ENCODE results near the gene ST7. TPM values are rescaled to one million over a fixed set of nuclear protein-coding genes. Genes with fewer than 3 reads are reported as not detected.

ST7 gene
- total and polyA plus RNA-seq, 2 donors (not counting 1 experiment from before 2014, with no cell fraction given) = 2.3 to 4.6 TPM

DNA sequence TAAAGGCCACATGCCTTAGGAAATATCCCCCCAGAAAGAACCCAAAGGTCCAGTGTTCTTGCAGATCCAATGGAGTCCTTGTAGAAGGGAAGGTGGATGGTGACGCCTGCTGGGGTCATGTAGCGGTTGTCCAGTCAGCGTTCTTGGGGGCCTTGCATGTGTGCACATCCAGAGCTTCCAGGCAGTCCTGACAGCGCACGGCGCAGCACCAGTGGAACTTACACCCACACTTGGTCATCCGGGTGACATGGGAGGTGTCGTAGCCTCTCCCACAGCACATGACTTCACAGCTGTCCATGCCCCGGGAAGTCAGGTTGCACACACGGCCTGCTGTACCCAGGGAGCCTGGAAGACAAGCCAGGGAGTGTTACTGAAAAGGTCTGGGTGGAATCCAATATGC, 324.7 kb downstream of the ST7 start:
- WGBS (ENCODE audit: insufficient coverage) = 96% methylated on average over 8 of the region's 10 CpGs
- no peak for DNase-seq
- H3K27me3 Mint-ChIP-seq = peaks cover 2% of the 10 kb centered on the region
- Histone ChIP-seq H3K27me3 (replicated peaks in 1 of 4; ENCODE audit: control extremely low read depth in 1 of 4, control insufficient read depth in 3 of 4, insufficient read depth in 4 of 4, low read length in 3 of 4) (no peaks in the 10 kb centered on the region), H3K9me3 (ENCODE audit: control extremely low read depth in 1 of 3, control insufficient read depth in 2 of 3, insufficient read depth in 1 of 3, low read length in 2 of 3) (peaks cover 0 to 3% (median 0%) of the 10 kb centered on the region in 3 donors), H3K9ac (ENCODE audit: low read length) (no peak overlapping the region), H3K27ac (ENCODE audit: low read length in 2 of 2) (no peak overlapping the region), H3K4me3 (ENCODE audit: control extremely low read depth in 1 of 5, extremely low read depth in 1 of 5, insufficient read depth in 1 of 5, low read depth in 2 of 5, low read length in 4 of 5) (no peak overlapping the region), H3K4me1 (ENCODE audit: control insufficient read depth in 2 of 2, insufficient read depth in 2 of 2, low read length in 2 of 2) (no peaks in the 10 kb centered on the region), H2AFZ (ENCODE audit: insufficient read depth, low read depth, low read length, poor library complexity, severe bottlenecking) (no peak overlapping the region), H3K4me2 (replicated peaks; ENCODE audit: low read depth, low read length, poor library complexity, severe bottlenecking) (no peak overlapping the region), H4K20me1 (ENCODE audit: control insufficient read depth, insufficient read depth, low read length, poor library complexity, severe bottlenecking) (no peaks in the 10 kb centered on the region), H3K36me3 (replicated peaks in 1 of 2; ENCODE audit: control extremely low read depth in 1 of 2, control insufficient read depth in 1 of 2, extremely low read depth in 1 of 2, insufficient read depth in 2 of 2, low read length in 1 of 2) (no peaks in the 10 kb centered on the region), H3K79me2 (ENCODE audit: control insufficient read depth, insufficient read depth, low read length) (no peaks in the 10 kb centered on the region)
- no peak overlapping the region for H3K4me3 Mint-ChIP-seq
- CTCF ChIA-PET = no interaction called here
- no peak overlapping the region for H3K27ac Mint-ChIP-seq
- TF ChIP-seq EZH2 (IDR thresholded peaks at IDR 0.05; ENCODE audit: borderline replicate concordance, insufficient read depth, low read depth, low read length, poor library complexity, severe bottlenecking) = no peak
- TF ChIP-seq, protein P1, sequence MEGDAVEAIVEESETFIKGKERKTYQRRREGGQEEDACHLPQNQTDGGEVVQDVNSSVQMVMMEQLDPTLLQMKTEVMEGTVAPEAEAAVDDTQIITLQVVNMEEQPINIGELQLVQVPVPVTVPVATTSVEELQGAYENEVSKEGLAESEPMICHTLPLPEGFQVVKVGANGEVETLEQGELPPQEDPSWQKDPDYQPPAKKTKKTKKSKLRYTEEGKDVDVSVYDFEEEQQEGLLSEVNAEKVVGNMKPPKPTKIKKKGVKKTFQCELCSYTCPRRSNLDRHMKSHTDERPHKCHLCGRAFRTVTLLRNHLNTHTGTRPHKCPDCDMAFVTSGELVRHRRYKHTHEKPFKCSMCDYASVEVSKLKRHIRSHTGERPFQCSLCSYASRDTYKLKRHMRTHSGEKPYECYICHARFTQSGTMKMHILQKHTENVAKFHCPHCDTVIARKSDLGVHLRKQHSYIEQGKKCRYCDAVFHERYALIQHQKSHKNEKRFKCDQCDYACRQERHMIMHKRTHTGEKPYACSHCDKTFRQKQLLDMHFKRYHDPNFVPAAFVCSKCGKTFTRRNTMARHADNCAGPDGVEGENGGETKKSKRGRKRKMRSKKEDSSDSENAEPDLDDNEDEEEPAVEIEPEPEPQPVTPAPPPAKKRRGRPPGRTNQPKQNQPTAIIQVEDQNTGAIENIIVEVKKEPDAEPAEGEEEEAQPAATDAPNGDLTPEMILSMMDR (IDR thresholded peaks at IDR 0.05) = no peak
- peaks cover 2% of the 10 kb centered on the region for H3K9me3 Mint-ChIP-seq (ENCODE audit: insufficient read depth)
- ATAC-seq (ENCODE audit: low read depth) = no peak
- H3K4me1 Mint-ChIP-seq = no peaks in the 10 kb centered on the region
- POLR2A ChIA-PET = no interaction called here
- intact Hi-C loops (cut with micrococcal nuclease) = no loop called here

GRCh38 chr7:117279203-117279602, 325.9 kb downstream of the ST7 start:
- Mint-ChIP-seq H3K27me3 (no peaks in the 10 kb centered on the region), H3K4me3 (no peak overlapping the region), H3K9me3 (ENCODE audit: insufficient read depth) (peaks cover 2% of the 10 kb centered on the region), H3K27ac (no peak overlapping the region), H3K4me1 (no peaks in the 10 kb centered on the region)
- Histone ChIP-seq H3K4me1 (ENCODE audit: control insufficient read depth in 2 of 2, insufficient read depth in 2 of 2, low read length in 2 of 2) (no peaks in the 10 kb centered on the region), H3K27me3 (replicated peaks in 1 of 4; ENCODE audit: control extremely low read depth in 1 of 4, control insufficient read depth in 3 of 4, insufficient read depth in 4 of 4, low read length in 3 of 4) (no peaks in the 10 kb centered on the region), H3K4me3 (ENCODE audit: control extremely low read depth in 1 of 5, extremely low read depth in 1 of 5, insufficient read depth in 1 of 5, low read depth in 2 of 5, low read length in 4 of 5) (no peak overlapping the region), H3K36me3 (replicated peaks in 1 of 2; ENCODE audit: control extremely low read depth in 1 of 2, control insufficient read depth in 1 of 2, extremely low read depth in 1 of 2, insufficient read depth in 2 of 2, low read length in 1 of 2) (no peaks in the 10 kb centered on the region), H3K9me3 (ENCODE audit: control extremely low read depth in 1 of 3, control insufficient read depth in 2 of 3, insufficient read depth in 1 of 3, low read length in 2 of 3) (peaks cover 0 to 3% (median 0%) of the 10 kb centered on the region in 3 donors), H3K9ac (ENCODE audit: low read length) (no peak overlapping the region), H3K4me2 (replicated peaks; ENCODE audit: low read depth, low read length, poor library complexity, severe bottlenecking) (no peak overlapping the region), H3K27ac (ENCODE audit: low read length in 2 of 2) (no peak overlapping the region), H2AFZ (ENCODE audit: insufficient read depth, low read depth, low read length, poor library complexity, severe bottlenecking) (no peak overlapping the region), H3K79me2 (ENCODE audit: control insufficient read depth, insufficient read depth, low read length) (no peaks in the 10 kb centered on the region), H4K20me1 (ENCODE audit: control insufficient read depth, insufficient read depth, low read length, poor library complexity, severe bottlenecking) (no peaks in the 10 kb centered on the region)
- 57% methylated on average over 1 of the region's 2 CpGs for WGBS (ENCODE audit: insufficient coverage)
- ATAC-seq (ENCODE audit: low read depth) (no peak), DNase-seq (no peak)
- ChIA-PET POLR2A (no interaction called here), CTCF (no interaction called here)
- TF ChIP-seq, protein P1 (IDR thresholded peaks at IDR 0.05) = no peak
- no peak for TF ChIP-seq EZH2 (IDR thresholded peaks at IDR 0.05; ENCODE audit: borderline replicate concordance, insufficient read depth, low read depth, low read length, poor library complexity, severe bottlenecking)
- intact Hi-C loops (cut with micrococcal nuclease) = no loop called here

Small RNA genes lying within 50 kb of the gene (small RNA-seq; reads per million reads assigned to genes)
- gene AC002542.1 (ENCODE audit: insufficient read length, low read depth, low replicate concordance) (not detected), gene MTCYBP6 (ENCODE audit: insufficient read length, low read depth, low replicate concordance) (not detected), gene RF00019 (ENCODE audit: insufficient read length, low read depth, low replicate concordance) (not detected), gene RF02179 (ENCODE audit: insufficient read length, low read depth, low replicate concordance) (not detected), gene RF02180 (ENCODE audit: insufficient read length, low read depth, low replicate concordance) (not detected), gene RF02181 (ENCODE audit: insufficient read length, low read depth, low replicate concordance) (not detected), gene RF02183 (ENCODE audit: insufficient read length, low read depth, low replicate concordance) (not detected), gene RF02184 (ENCODE audit: insufficient read length, low read depth, low replicate concordance) (not detected), gene RF02185 (ENCODE audit: insufficient read length, low read depth, low replicate concordance) (not detected), gene RF02188 (ENCODE audit: insufficient read length, low read depth, low replicate concordance) (not detected), gene RNA5SP239 (ENCODE audit: insufficient read length, low read depth, low replicate concordance) (not detected)

Other genes with a start within 250 kb of the ST7 start
- 79.0 and 93.7 TPM in 2 replicates for gene CAPZA2, start 90.9 kb upstream of the ST7 start, total RNA-seq
- 15.0 and 26.7 TPM in 2 replicates for gene CAPZA2, start 90.9 kb upstream of the ST7 start, polyA plus RNA-seq